ENCODE data around the gene CCDC8.

GRCh38 chr19:46402725-46403124, 10.6 kb downstream of the CCDC8 start:
- TF ChIP-seq POLR2A (IDR thresholded peaks at IDR 0.05) (no peak), CTCF (IDR thresholded peaks at IDR 0.05) (no peak)
